ENCODE data around the gene DYNC1I1.

DYNC1I1 gene

DNA sequence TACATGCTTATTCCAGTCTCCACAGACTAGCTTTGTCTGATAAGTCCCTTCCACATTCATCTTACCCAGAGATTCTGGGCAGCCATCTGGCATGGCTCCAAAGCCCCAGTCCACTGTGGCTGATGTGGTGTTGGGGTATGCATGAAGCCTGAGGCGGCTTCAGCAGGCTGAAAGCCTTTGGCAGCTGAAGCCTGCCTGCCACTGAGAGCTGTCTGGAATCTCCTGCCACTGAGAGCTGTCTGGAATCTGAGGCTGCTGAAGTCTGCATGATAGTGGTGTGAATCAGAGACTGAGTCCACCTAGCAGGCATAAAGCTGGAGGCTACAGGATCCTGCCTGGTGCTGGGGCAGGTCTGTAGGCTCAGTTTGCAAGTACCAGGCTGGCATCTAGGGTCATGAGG, 87.1 kb downstream of the DYNC1I1 start:
- DNase-seq (ENCODE audit: low read depth in 2 of 2) = no peak

DNA sequence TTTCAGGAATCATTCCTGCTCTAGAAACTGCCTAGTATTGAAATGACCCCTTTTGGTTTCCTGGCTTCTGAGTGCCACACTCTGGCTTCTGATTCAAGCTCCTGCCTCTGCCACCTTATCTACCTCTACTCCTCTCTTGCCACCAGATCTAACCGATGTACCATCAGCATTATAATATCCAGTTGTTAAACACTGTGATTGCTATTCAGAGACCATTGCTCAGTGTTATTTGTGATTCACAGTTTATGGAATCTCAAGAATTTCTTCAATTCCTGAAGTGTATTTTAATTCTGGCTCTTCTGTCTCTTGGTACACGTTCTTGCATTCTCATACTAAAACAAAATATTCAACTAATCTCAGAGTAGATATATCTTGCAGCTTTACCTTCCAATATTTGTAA, 88.7 kb downstream of the DYNC1I1 start:
- DNase-seq (ENCODE audit: low read depth in 2 of 2) = no peak

- DNase-seq (ENCODE audit: low read depth in 2 of 2) = no peak
These were observed 91.3 kb downstream of the DYNC1I1 start for GRCh38 chr7:95863623-95864022.

GRCh38 chr7:95865716-95866371, 93.5 kb downstream of the DYNC1I1 start:
- no peak for DNase-seq (ENCODE audit: low read depth in 2 of 2)

GRCh38 chr7:95867309-95867708, 95.0 kb downstream of the DYNC1I1 start:
- DNase-seq (ENCODE audit: low read depth in 2 of 2) = no peak

DNA sequence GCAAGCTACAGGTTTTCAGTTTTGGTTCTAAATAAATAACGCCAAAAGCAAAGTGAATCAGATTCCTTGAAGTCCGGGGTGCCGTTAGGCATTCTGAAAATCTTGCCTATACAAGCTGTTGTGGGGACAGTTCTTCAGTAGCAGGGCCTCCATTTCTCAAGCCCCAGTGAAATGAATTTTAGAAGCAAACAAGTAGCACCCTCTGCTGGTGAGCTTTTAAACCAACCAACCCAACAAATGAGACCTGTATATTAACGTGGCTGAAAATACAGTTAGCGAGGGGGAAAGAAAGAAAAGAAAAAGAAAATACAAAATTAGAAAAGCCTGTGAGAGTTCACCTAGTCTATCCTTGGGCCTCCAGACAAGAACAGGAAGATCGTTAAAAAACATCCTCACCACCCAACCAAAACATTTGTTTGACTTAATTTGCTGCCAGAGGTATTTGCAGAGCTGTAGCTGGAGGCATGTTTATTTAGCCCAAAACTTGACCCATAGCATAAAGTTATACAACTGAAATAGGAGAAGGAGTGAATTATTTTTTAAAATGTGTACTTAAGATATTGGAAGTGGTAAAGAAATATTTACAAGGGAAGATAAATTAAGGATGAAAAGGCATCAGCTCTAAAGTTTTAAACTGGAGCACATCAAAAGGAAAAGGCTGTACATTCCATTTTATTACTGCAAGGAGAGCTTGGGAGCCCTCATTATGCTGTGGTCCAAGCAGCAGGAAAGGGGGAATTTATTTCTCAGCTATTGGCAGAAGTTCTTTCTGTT, 98.9 kb downstream of the DYNC1I1 start:
- DNase-seq (ENCODE audit: low read depth in 2 of 2) = peak in 1 of 2 donors; percentile 3

- DNase-seq (ENCODE audit: low read depth in 2 of 2) = no peak
These were observed 99.5 kb downstream of the DYNC1I1 start for GRCh38 chr7:95871896-95872295.

DNA sequence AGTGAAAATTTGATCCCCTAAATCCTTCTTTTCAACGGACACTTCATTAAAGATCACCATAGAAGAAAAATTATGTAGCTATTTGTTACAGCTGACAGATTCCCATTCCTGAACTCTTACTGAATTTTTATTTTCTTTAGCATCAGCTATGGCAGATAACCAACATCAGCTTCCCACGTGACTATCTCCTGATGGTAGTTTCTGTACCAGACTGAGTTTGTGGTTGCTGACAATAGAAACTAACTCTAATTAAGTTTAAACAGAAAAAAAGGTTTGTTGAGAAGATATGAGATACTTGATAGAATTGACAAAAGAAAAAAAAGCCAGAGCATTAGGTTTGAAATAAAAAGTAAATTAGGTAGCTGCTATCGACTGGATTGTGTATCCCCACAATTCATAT, 101.8 kb downstream of the DYNC1I1 start:
- no peak for DNase-seq (ENCODE audit: low read depth in 2 of 2)

GRCh38 chr7:95874541-95875265, 102.3 kb downstream of the DYNC1I1 start:
- DNase-seq (ENCODE audit: low read depth in 2 of 2) = no peak

DNA sequence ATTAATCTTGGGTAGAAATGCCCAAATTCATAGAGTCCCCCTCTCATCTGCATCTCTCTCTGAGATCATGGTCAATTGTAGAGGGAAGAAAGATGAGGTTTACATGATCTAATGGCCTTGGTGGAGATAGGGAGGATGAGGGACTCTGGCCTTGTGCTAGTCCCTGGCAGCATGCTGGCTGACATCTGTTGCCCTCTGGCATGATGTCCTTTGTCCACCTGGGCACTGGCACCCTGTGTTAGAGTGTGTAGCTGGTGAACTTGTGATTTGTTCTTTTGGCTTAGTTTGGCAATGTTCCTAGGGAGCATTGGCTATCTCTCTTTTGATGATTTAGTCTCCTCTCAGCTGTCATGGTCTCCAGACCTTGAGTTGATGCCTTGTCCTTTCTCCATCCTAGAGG, 103.2 kb downstream of the DYNC1I1 start:
- DNase-seq (ENCODE audit: low read depth in 2 of 2) = no peak

DNA sequence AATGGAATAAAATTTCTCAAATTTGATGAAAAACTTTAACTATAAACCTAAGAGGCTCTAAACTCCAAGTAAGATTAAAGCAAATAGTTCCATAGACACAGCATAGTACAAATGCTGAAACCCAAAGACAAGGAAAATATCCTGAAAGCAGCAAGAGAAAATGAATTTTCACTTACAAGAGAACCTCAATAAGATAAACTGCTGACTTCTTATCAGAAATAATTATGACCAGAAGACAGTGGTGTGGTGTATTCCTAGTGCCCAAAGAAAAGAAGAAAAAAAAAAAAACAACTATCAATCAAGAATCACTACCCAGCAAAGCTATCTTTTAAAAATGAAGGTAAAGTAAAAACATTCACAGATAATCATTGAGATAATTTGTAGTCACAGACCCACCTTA, 106.3 kb downstream of the DYNC1I1 start:
- no peak for DNase-seq (ENCODE audit: low read depth in 2 of 2)

DNA sequence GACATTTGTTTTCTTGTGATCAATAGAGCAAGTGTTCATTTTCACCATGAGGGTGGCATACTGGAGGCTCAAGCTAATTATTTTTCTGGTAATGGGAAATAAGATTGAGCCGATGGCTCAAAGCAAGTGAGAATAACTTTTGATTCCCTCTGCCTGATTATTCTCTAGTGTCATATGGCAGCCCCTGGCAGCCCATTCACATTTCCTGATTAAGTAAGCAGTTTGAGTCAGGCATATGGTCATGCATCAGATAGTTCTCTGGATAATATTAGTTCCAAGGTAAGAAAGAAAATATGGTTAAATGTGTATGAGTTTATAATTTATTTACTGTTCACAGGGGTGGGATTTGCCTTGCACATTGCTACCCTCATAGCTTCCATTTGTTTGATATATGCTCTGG, 109.2 kb downstream of the DYNC1I1 start:
- DNase-seq (ENCODE audit: low read depth in 2 of 2) = no peak

- no peak for DNase-seq (ENCODE audit: low read depth in 2 of 2)
These were observed 110.9 kb downstream of the DYNC1I1 start for GRCh38 chr7:95883217-95883616.

DNA sequence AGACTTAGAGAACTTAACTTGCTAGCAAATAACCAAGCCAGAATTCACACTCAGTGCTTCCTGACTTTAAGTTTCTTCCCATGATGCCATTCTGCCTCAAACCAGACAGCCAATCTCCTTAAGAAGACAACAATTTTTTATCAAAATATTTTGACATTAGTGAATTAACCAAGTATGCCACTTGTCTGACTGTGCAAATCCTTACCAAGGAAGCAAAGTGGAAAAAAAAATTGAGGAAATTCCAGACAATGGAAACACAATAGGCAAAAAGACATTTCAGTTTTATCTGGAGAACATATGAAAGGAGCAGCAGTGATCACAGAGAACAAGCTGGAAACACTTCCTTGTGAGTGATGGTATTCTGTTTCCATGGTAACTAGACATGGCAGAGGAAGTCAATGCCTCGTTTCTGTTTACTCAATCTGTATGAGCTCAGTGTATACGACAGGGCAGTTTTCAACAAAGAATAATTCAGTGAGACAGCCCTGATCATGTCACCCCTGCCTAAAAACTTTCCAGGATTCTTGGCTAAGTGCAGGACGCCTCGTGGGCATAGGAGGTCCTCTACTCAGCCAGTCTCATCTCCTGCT, 114.2 kb downstream of the DYNC1I1 start:
- no peak for DNase-seq (ENCODE audit: low read depth in 2 of 2)

DNA sequence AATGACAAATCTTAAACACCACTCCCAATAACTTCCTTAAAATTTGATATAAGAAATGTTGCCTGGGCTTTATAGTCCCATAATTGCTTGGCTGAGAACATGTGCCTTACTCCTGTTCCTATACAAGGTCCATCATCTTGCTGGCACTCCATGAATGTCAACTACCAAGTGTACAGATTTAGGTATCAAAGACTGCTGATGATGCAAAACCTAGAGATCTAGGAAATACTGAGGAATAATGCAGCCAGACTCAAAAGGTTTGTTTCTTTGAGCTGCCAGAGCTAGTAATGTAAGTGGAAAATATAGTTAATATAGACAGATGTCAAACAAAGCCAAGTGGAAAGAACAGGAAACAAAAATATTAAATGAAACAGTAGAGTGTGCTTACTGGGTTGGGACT, 121.1 kb downstream of the DYNC1I1 start:
- DNase-seq (ENCODE audit: low read depth in 2 of 2) = no peak

DNA sequence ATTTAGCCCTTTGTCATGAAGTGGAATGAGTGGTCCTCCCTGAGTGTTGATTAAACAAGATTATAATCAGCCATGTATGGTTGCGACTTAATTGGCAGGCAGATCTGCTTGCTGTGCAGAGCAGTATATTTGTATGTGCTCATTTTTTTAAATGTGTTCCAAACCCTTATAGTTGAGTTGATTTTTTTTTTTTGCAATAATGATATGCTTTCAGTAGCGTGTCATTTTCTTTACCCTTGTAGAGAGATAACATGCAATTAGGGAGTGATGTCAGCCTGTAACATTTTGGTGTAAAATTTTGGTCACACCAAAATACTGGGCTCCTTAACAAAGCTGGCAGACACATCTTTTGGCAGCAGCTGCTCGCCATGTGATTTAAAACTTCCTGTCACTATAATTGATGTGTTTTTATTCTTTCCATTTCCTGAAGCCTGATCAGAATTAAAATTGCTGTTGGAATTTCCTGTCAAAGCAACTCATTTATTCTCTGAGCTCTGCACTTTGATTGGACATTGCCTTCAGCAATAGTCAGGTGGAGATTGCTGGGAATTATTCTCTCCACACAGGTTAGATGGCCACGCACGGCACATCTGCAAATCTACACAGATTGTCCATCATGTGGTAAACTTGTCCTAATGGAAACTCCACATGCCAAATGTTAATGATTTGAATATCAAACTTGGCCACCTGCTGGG, 125.3 kb downstream of the DYNC1I1 start:
- DNase-seq (ENCODE audit: low read depth in 2 of 2) = no peak

DNA sequence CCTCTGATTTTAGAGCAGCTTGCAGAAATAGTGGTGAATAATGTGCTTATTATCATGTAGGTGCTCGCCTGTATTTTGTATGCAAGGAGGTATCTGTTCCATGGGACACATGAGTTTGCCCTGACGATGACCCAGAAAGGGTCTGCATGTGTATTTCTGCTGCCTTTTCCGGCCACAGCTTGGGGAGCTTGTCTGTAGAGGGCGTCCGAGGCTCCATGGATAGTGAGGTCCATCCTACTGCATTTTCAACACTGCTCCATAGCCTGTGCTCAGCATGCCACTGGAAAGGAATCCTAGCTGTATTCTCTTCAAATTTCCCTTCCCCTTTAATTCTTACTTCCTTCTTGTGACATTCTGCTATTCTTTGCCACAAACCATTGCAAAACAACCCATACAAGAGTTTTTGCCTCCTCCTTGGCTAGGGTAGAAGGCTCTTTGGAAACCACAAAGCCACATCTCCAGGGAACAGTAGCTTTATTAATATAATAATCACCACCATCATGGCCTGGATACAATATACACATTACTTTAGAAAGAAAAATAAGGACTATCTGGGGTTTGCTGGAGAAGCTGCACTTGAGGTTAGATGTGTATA, 127.7 kb downstream of the DYNC1I1 start:
- no peak for DNase-seq (ENCODE audit: low read depth in 2 of 2)

- no peak for DNase-seq (ENCODE audit: low read depth in 2 of 2)
These were observed 128.7 kb downstream of the DYNC1I1 start for GRCh38 chr7:95901006-95901405.

DNA sequence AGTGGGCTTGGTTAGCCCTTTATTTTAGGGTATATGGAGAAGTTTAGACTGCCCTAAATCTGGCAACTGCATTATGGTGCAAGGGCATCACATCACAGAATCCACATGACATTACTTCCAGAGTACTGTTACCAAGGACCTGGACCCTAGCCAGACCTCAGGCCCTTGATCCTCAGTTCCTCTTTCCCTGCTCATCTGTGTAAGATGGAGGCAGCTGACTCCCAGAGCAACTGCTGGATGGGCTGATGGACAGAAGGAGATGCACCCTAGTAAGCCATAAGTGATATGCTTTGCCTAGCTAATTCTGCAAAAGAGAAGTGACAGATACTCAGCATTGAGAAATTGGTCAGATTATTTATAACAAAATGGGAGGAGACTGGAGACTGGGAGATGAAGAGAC, 131.7 kb downstream of the DYNC1I1 start:
- DNase-seq (ENCODE audit: low read depth in 2 of 2) = no peak

DNA sequence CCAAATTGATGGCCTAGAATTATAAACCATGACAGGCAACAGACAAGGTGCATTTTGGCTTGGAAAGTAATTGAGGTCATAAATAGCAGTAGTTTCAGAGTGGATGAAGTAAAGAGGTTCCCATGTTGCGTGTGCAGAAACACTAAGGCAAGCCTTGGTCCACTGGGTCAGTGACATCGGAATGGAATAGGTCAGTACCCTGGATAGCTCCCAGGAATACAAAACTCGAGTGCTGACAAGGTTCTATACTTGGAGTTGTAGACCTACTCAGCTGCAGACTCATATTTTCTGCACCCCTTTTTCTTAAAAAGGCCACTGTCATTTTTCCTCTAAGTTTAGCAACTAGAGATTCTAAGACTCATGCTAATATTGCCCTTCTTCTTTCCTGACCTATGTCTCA, 132.8 kb downstream of the DYNC1I1 start:
- no peak for DNase-seq (ENCODE audit: low read depth in 2 of 2)

GRCh38 chr7:95906851-95907250, 134.5 kb downstream of the DYNC1I1 start:
- no peak for DNase-seq (ENCODE audit: low read depth in 2 of 2)

- no peak for DNase-seq (ENCODE audit: low read depth in 2 of 2)
These were observed 135.0 kb downstream of the DYNC1I1 start for GRCh38 chr7:95907337-95907736.

Data from stimulated activated CD4-positive, alpha-beta T cell treated with anti-CD3 and anti-CD28 coated beads, Interleukin-15, amount 100 ng/mL, for 48 hours (primary cell).